ENCODE results near the gene TASP1.
"Not testable (repeated sequence)": the region's sequence is repeated elsewhere in the genome, so short reads cannot be mapped to it uniquely, and the experiment has no call there.

TASP1 gene

GRCh38 chr20:13486694-13487093, 152.0 kb downstream of the TASP1 start:
- no peak for DNase-seq

- no peak for DNase-seq
These were observed 153.2 kb downstream of the TASP1 start for GRCh38 chr20:13485576-13485975.

- not testable (repeated sequence) for DNase-seq
These were observed 153.7 kb downstream of the TASP1 start for GRCh38 chr20:13485019-13485418.

GRCh38 chr20:13483472-13483871, 155.3 kb downstream of the TASP1 start:
- not testable (repeated sequence) for DNase-seq

- no peak for DNase-seq
These were observed 160.4 kb downstream of the TASP1 start for GRCh38 chr20:13478366-13478765.

- DNase-seq = no peak
These were observed 164.3 kb downstream of the TASP1 start for GRCh38 chr20:13474467-13474866.

GRCh38 chr20:13469262-13469661, 169.5 kb downstream of the TASP1 start:
- DNase-seq = no peak

GRCh38 chr20:13468166-13468565, 170.6 kb downstream of the TASP1 start:
- no peak for DNase-seq

- DNase-seq = no peak
These were observed 174.0 kb downstream of the TASP1 start for GRCh38 chr20:13464702-13465101.

- DNase-seq = no peak
These were observed 176.8 kb downstream of the TASP1 start for GRCh38 chr20:13461849-13462458.

GRCh38 chr20:13458860-13459451, 179.8 kb downstream of the TASP1 start:
- no peak for DNase-seq

GRCh38 chr20:13457487-13457886, 181.2 kb downstream of the TASP1 start:
- no peak for DNase-seq

- DNase-seq = no peak
These were observed 183.0 kb downstream of the TASP1 start for GRCh38 chr20:13455713-13456112.

GRCh38 chr20:13453367-13453766, 185.4 kb downstream of the TASP1 start:
- DNase-seq = no peak

GRCh38 chr20:13452470-13453124, 186.1 kb downstream of the TASP1 start:
- no peak for DNase-seq

GRCh38 chr20:13449868-13450434, 188.8 kb downstream of the TASP1 start:
- no peak for DNase-seq

- no peak for DNase-seq
These were observed 191.1 kb downstream of the TASP1 start for GRCh38 chr20:13447385-13448180.

GRCh38 chr20:13443690-13444089, 195.0 kb downstream of the TASP1 start:
- DNase-seq = no peak

- no peak for DNase-seq
These were observed 195.7 kb downstream of the TASP1 start for GRCh38 chr20:13442986-13443385.

GRCh38 chr20:13441388-13441787, 197.3 kb downstream of the TASP1 start:
- DNase-seq = no peak

GRCh38 chr20:13436530-13436929, 202.2 kb downstream of the TASP1 start:
- no peak for DNase-seq

- DNase-seq = no peak
These were observed 206.6 kb downstream of the TASP1 start for GRCh38 chr20:13432126-13432525.

- DNase-seq = no peak
These were observed 208.3 kb downstream of the TASP1 start for GRCh38 chr20:13430346-13431002.

All from cortex of kidney (tissue), 1 donor.